Glomerular visceral epithelial cell (primary cell): ENCODE results near the gene HDHD5.
A peak's percentile ranks its signal among the peaks of the same experiment; 100 is the strongest.
"Not testable (repeated sequence)": the region's sequence is repeated elsewhere in the genome, so short reads cannot be mapped to it uniquely, and the experiment has no call there.

Experiments used
- DNase-seq: peaks from one replicate; pipeline ENCODE4 v3.0.0-alpha.2; 2016; ENCODE audit errors: extremely low spot score

The HDHD5 gene

GRCh38 chr22:17155941-17156340, 3.1 kb downstream of the HDHD5 start:
- no peak for DNase-seq

- DNase-seq: no peak
These were observed 6.1 kb downstream of the HDHD5 start for GRCh38 chr22:17152971-17153370.

- no peak for DNase-seq
These were observed 6.7 kb downstream of the HDHD5 start for GRCh38 chr22:17152340-17152739.

GRCh38 chr22:17149076-17149815, 9.8 kb downstream of the HDHD5 start:
- DNase-seq: no peak

- DNase-seq: not testable (repeated sequence)
These were observed 11.6 kb downstream of the HDHD5 start for GRCh38 chr22:17147458-17147857.

GRCh38 chr22:17145021-17145680, 13.9 kb downstream of the HDHD5 start:
- no peak for DNase-seq

- no peak for DNase-seq
These were observed 15.3 kb downstream of the HDHD5 start for GRCh38 chr22:17143826-17144225.

- no peak for DNase-seq
These were observed 16.0 kb downstream of the HDHD5 start for GRCh38 chr22:17143101-17143500.

GRCh38 chr22:17140826-17141766, 18.0 kb downstream of the HDHD5 start:
- DNase-seq: no peak

GRCh38 chr22:17140022-17140421, 19.1 kb downstream of the HDHD5 start:
- DNase-seq: no peak

- DNase-seq: no peak
These were observed 20.6 kb downstream of the HDHD5 start for GRCh38 chr22:17138513-17138912.

GRCh38 chr22:17137861-17138425, 21.1 kb downstream of the HDHD5 start:
- no peak for DNase-seq

GRCh38 chr22:17137170-17137569, 21.9 kb downstream of the HDHD5 start:
- no peak for DNase-seq

- no peak for DNase-seq
These were observed 23.8 kb downstream of the HDHD5 start for GRCh38 chr22:17135153-17135760.

GRCh38 chr22:17133137-17133536, 25.9 kb downstream of the HDHD5 start:
- DNase-seq: no peak

- no peak for DNase-seq
These were observed 27.0 kb downstream of the HDHD5 start for GRCh38 chr22:17132112-17132511.

- DNase-seq: no peak
These were observed 27.4 kb downstream of the HDHD5 start for GRCh38 chr22:17131686-17132085.

- peak; percentile 17 for DNase-seq
These were observed 28.9 kb downstream of the HDHD5 start for GRCh38 chr22:17130199-17130598.

- peak; percentile 66 for DNase-seq
These were observed 37.6 kb downstream of the HDHD5 start, which contains the start of gene TMEM121B for GRCh38 chr22:17121233-17122195. TMEM121B (minus strand) TSS chr22:17121360; CDS start chr22:17121127, 233 bp downstream.

- DNase-seq: peak; percentile 1
These were observed 38.3 kb downstream of the HDHD5 start for GRCh38 chr22:17120711-17121232.
